ENCODE measurements around the gene PSPN. TPM values are rescaled to one million over a fixed set of nuclear protein-coding genes. Genes with fewer than 3 reads are reported as not detected.

The PSPN gene
- total and polyA plus RNA-seq, 2 of the 13 experiments (the other 11 are each of a cell fraction or from before 2014, with no cell fraction given), result 0.69 to 1.1 TPM

GRCh38 chr19:6417713-6418561 lies 42.2 kb upstream of the PSPN start:
- intact Hi-C loops (cut with micrococcal nuclease; ENCODE audit: unreplicated experiment) (no loop called here), in situ Hi-C loops (cut with HindIII; ENCODE audit: extremely low pct_ligation_motif_present, low pct_unique_long_range_greater_than_20kb) (no loop called here)
- no peaks in the 10 kb centered on the region for H3K9me3 ChIP-seq (ENCODE audit: low read length)
- H3K36me3 ChIP-seq (replicated peaks in 1 of 2; ENCODE audit: control insufficient read depth in 1 of 2, insufficient read depth in 2 of 2, low read length in 2 of 2), result peaks cover 47 to 88% of the 10 kb centered on the region in 2 experiments
- ATAC-seq, result peak; percentile 33
- no peaks in the 10 kb centered on the region for H3K27me3 ChIP-seq (ENCODE audit: control insufficient read depth in 1 of 2, insufficient read depth in 2 of 2, low read length in 2 of 2)
- ChIA-PET POLR2A (no interaction called here), CTCF (ENCODE audit: low intra/inter-chr PET ratio, low total read pairs) (no interaction called here)
- no peak overlapping the region for H3K4me3 ChIP-seq (replicated peaks in 1 of 3; ENCODE audit: insufficient read depth in 1 of 3, low read depth in 2 of 3, low read length in 3 of 3)
- BruUV-seq (replicated peaks), result no TSS peak
- H3K9ac ChIP-seq (ENCODE audit: insufficient read depth, low read depth, low read length), result no peak overlapping the region
- no peak overlapping the region for H3K27ac ChIP-seq (ENCODE audit: extremely low read length, insufficient read depth, low read length)
- FAIRE-seq, result no peak
- peaks cover 39% of the 10 kb centered on the region for H4K20me1 ChIP-seq (ENCODE audit: insufficient read depth, low read length)
- DNase-seq (ENCODE audit: low spot score), result no peak
- H3K4me2 ChIP-seq (ENCODE audit: low read depth, low read length), result no peak overlapping the region
- peaks cover 40% of the 10 kb centered on the region for H3K79me2 ChIP-seq (ENCODE audit: insufficient read depth, low read length)
- no peak overlapping the region for H2AFZ ChIP-seq (ENCODE audit: low read length)
- peaks cover 13% of the 10 kb centered on the region for H3K4me1 ChIP-seq (ENCODE audit: insufficient read depth, low read length)
- WGBS (ENCODE audit: low lambda C conversion rate), result 97% methylated on average over 25 of the region's 33 CpGs
- 0 out of 2 replicates have a peak, but pooled peaks have one; percentile 9 for TF ChIP-seq STAG1 (CRISPR knock-in tag; IDR thresholded peaks at IDR 0.05)
- peak; percentile 77 for TF ChIP-seq AGO2 (optimal IDR thresholded peaks at IDR 0.05; ENCODE audit: low read depth, low read length)
- no peak for TF ChIP-seq NFE2 (CRISPR knock-in tag; IDR thresholded peaks at IDR 0.05)
- peak; percentile 62; the same call in 1 of the 2 replicates for TF ChIP-seq MAZ (IDR thresholded peaks at IDR 0.05; ENCODE audit: borderline replicate concordance, low read depth, low read length)
- TF ChIP-seq MAZ (CRISPR knock-in tag; IDR thresholded peaks at IDR 0.05; ENCODE audit: low read depth), result no peak
- TF ChIP-seq RBFOX2 (IDR thresholded peaks at IDR 0.05; ENCODE audit: low read depth, low read length), result peak; percentile 47
- TF ChIP-seq CTCF (CRISPR knock-in tag; IDR thresholded peaks at IDR 0.05), result peak; percentile 65
- TF ChIP-seq ZNF576 (CRISPR knock-in tag; IDR thresholded peaks at IDR 0.05), result no peak
- peak; percentile 78; the same call in 1 of the 2 replicates for TF ChIP-seq HNRNPL (IDR thresholded peaks at IDR 0.05; ENCODE audit: low read depth, low read length)
- no peak for TF ChIP-seq NFIC (IDR thresholded peaks at IDR 0.05; ENCODE audit: low read length)
- peak; percentile 33 for TF ChIP-seq ZNF687 (CRISPR knock-in tag; IDR thresholded peaks at IDR 0.05)
- TF ChIP-seq SRSF1 (optimal IDR thresholded peaks at IDR 0.05; ENCODE audit: low read depth, low read length), result peak; percentile 2
- 0 out of 2 replicates have a peak, but pooled peaks have one; percentile 29 for TF ChIP-seq ZBTB38 (CRISPR knock-in tag; IDR thresholded peaks at IDR 0.05)
- TF ChIP-seq RAD21 (CRISPR knock-in tag; IDR thresholded peaks at IDR 0.05), result 0 out of 2 replicates have a peak, but pooled peaks have one; percentile 14
- TF ChIP-seq PATZ1 (CRISPR knock-in tag; IDR thresholded peaks at IDR 0.05), result peak; percentile 67

All from HepG2 (cell line).